Body of pancreas (tissue), 4 donors: Measurements from ENCODE around the gene MAN2A2. TPM values are rescaled to one million over a fixed set of nuclear protein-coding genes. Genes with fewer than 3 reads are reported as not detected.

Source experiments
- ATAC-seq: fragments of 150-250 bp; one replicate; pipeline ENCODE4 v1.9.1; 2016
- DNase-seq, 4 donors: peaks; one replicate each; pipeline ENCODE4 v3.0.0-alpha.2; 2019
- H3K27ac ChIP-seq, 4 donors: fragments of 200-600 bp; sonication (generic); 1 replicate in 3 of 4; 2 replicates in 1 of 4; pipeline versions ENCODE4 v1.5.1 to v1.6.1; 2016 to 2019; ENCODE audit warnings: mild to moderate bottlenecking in 1 of 4, mixed read lengths in 1 of 4, moderate library complexity in 1 of 4
- H3K27me3 ChIP-seq, 2 donors: fragments of 200-600 bp; sonication (generic); one replicate each; pipeline ENCODE4 v1.6.0; 2016; ENCODE audit warnings: mild to moderate bottlenecking in 1 of 2
- H3K36me3 ChIP-seq, 2 donors: fragments of 200-600 bp; sonication (generic); replicated peaks in 1 of 2; 2 replicates each; pipeline ENCODE4 v1.5.1; 2016; ENCODE audit warnings: low read depth in 2 of 2; ENCODE audit not compliant: insufficient read depth in 1 of 2
- H3K4me1 ChIP-seq: fragments of 200-600 bp; sonication (generic); one replicate; pipeline ENCODE4 v1.6.0; 2016
- H3K4me3 ChIP-seq, 2 donors: fragments of 200-600 bp; sonication (generic); 1 replicate in 1 of 2; 2 replicates in 1 of 2; pipeline ENCODE4 v1.5.1; 2016 to 2019
- H3K9me3 ChIP-seq, 3 donors: fragments of 200-600 bp; sonication (generic); 1 replicate in 2 of 3; 2 replicates in 1 of 3; pipeline ENCODE4 v1.5.1; 2016
- CTCF ChIP-seq, 7 experiments: fragments of 450-650 bp in 4 of 7; fragments of 200-600 bp in 3 of 7; sonication (generic) in 3 of 7; IDR thresholded peaks; one replicate each; pipeline ENCODE4 v1.5.1; 2016 to 2019; ENCODE audit warnings: antibody characterized with exemption in 7 of 7
- POLR2A ChIP-seq, 3 donors: fragments of 450-650 bp; IDR thresholded peaks; one replicate each; pipeline ENCODE4 v1.6.1; 2016; ENCODE audit warnings: antibody characterized with exemption in 3 of 3, mild to moderate bottlenecking in 2 of 3
- WGBS, 2 donors: methylation state at CpG; one replicate each; pipeline ENCODE4 v1.1.5; 2017; 5-methylcytosine and 5-hydroxymethylcytosine counted together
- intact Hi-C: fragments of 100-400 bp; cut with DNase I; formaldehyde crosslinking; loops from one replicate; pipeline ENCODE4 v1.15.1; 2023
- total RNA-seq, 2 donors: library from RNA; depleted of rRNA; stranded (reverse); fragments of >200 nt; gene quantifications; one replicate each; pipeline ENCODE4 v1.1.0, GENCODE V29; 2016

The MAN2A2 gene
- total RNA-seq, 2 donors from 2014 or later = 78.9 to 138 TPM

DNA sequence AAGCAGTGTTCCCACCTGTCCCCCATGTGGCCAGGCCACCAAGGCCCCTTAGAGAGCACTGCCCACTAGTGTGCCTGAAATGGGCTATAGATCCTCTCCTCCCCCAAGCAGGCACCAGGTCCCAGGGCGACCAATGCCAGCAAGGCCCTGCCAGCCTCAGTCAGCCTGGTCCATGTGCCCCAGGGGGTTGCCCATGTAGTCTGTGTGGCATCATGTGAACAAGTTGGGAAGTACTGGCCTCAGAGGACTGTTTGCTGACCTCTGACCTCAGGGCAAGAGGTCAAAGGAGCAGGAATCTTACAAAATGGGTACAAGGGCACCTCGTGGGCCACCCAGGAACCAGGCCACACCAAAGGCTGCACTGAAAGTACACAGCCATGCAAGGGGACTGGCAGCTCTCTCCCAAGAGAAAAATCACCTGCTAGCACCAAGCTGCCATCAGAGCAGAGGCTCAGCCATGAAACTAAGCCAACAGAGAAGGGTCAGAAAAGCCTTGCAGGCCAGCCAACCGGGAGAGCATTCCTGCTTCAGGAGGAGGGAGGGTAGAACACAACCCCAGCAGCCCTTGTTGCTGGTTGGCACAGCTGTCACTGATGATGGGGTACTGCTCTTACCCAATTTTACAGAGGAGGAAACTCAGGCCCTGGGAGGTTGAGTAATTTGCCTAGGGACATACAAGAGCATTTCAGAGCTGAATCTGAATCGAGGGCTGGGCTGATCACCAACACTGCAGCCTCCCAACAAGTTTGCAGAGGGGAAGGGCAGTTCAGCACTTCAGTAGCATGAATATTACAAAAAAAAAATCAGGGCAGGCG lies 39.9 kb upstream of the MAN2A2 start:
- Histone ChIP-seq H3K9me3 (no peaks in the 10 kb centered on the region), H3K27ac (peak overlapping the region; percentile 12 to 64 (median 34)), H3K36me3 (no peaks in the 10 kb centered on the region), H3K4me3 (no peak overlapping the region), H3K27me3 (no peaks in the 10 kb centered on the region), H3K4me1 (peaks cover 56% of the 10 kb centered on the region)
- intact Hi-C loops = no loop called here
- peak in 3 of 4 donors; percentile 29 to 74 (median 55) for DNase-seq
- WGBS, 2 donors = 74 to 76% methylated on average over 5 of the region's 5 CpGs
- ATAC-seq = peak; percentile 27
- no peak for TF ChIP-seq POLR2A (IDR thresholded peaks at IDR 0.05)
- TF ChIP-seq CTCF (IDR thresholded peaks at IDR 0.05) = no peak

DNA sequence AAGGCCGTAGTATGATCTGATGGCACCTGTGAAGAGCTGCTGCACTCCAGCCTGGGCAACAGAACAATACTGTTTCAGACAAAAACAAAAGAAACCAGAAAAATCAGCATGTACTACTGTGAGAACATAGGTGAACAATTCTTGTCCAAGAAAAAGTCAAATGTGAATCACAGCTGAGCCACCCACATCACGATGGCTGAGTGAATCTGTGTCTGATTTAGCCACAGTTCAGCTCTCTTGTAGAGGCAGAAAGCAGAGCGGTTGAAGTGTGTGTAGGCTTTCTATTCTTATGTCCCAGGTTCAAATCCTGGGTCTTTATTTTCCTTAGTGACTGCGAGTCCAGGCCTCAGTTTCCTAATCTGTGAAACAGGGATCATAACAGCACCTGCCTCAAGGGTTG lies 39.1 kb upstream of the MAN2A2 start:
- intact Hi-C loops = no loop called here
- WGBS, 2 donors = 82 to 85% methylated on average over 4 of the region's 4 CpGs
- H3K27ac ChIP-seq = peak overlapping the region in 3 of 4 donors; percentile 12 to 64 (median 54)
- no peak for ATAC-seq
- H3K27me3 ChIP-seq = no peaks in the 10 kb centered on the region
- no peak for DNase-seq
- no peaks in the 10 kb centered on the region for H3K9me3 ChIP-seq
- no peak overlapping the region for H3K4me3 ChIP-seq
- H3K36me3 ChIP-seq = no peaks in the 10 kb centered on the region
- peaks cover 62% of the 10 kb centered on the region for H3K4me1 ChIP-seq
- TF ChIP-seq POLR2A (IDR thresholded peaks at IDR 0.05) (no peak), CTCF (IDR thresholded peaks at IDR 0.05) (no peak)

DNA sequence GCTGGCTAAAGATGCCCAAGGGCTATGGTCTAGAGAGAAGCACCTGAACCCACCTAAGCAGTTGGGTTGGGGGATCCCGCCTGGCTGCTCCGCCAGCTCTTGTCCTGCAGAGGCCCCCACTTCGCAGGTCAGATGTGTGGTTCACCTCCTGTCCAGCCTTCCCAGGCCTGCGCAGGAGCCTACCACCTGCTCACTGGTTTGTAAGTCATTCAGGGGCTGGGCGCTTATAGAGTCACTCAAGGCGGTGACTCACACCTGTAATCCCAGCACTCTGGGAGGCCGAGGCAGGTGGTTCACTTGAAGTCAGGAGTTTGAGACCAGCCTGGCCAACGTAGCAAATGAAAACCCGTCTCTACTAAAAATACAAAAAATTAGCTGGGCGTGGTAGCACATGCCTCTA lies 38.6 kb upstream of the MAN2A2 start:
- Histone ChIP-seq H3K4me1 (peaks cover 63% of the 10 kb centered on the region), H3K9me3 (no peaks in the 10 kb centered on the region), H3K27ac (no peak overlapping the region), H3K27me3 (no peaks in the 10 kb centered on the region), H3K36me3 (no peaks in the 10 kb centered on the region), H3K4me3 (no peak overlapping the region)
- intact Hi-C loops = no loop called here
- ATAC-seq (no peak), DNase-seq (no peak)
- WGBS, 2 donors = 95 to 97% methylated on average over 3 to 10 of the region's 10 CpGs
- TF ChIP-seq CTCF (IDR thresholded peaks at IDR 0.05) (no peak), POLR2A (IDR thresholded peaks at IDR 0.05) (no peak)

GRCh38 chr15:90865702-90866101 lies 37.4 kb upstream of the MAN2A2 start:
- Histone ChIP-seq H3K4me3 (no peak overlapping the region), H3K36me3 (no peaks in the 10 kb centered on the region), H3K4me1 (peaks cover 63% of the 10 kb centered on the region), H3K27ac (no peak overlapping the region), H3K9me3 (no peaks in the 10 kb centered on the region), H3K27me3 (no peaks in the 10 kb centered on the region)
- intact Hi-C loops = no loop called here
- ATAC-seq (no peak), DNase-seq (no peak)
- 89 to 93% methylated on average over 4 of the region's 4 CpGs for WGBS, 2 donors
- TF ChIP-seq CTCF (IDR thresholded peaks at IDR 0.05) (no peak), POLR2A (IDR thresholded peaks at IDR 0.05) (no peak)
